ENCODE data around the gene ZNF75A. TPM values are rescaled to one million over a fixed set of nuclear protein-coding genes. Genes with fewer than 3 reads are reported as not detected.
A peak's percentile ranks its signal among the peaks of the same experiment; 100 is the strongest.

ZNF75A gene
- total RNA-seq, 1 experiment from 2014 or later = 17.6 TPM

DNA sequence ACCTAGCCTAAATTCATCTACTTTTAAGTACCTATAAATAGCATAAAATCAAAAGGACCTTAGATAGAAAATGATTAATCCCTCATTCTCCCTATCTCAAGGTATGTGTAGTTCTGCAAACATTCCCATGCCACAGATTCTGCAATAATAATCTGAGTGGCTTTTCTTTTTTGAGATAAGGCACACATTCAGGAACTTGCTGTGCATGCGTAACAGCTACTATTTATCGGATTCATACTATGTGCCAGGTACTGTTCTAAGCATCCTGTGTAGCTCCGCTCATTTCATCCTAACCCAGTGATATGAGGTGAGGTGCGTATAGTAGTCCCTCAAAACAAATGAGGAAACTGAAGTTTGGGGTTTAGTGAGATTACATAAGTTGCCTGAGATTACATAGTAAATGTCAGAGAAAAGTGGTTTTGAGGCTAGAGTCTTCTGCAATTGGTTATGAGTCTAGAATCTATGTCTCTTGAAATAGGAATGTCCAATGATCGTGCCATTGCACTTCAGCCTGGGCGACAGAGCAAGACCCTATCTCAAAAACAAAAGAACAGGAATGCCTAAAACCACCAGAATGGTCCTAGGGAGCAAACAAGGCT, 24.0 kb upstream of the ZNF75A start:
- H3K4me1 ChIP-seq = peaks cover 3% of the 10 kb centered on the region; the same call in 1 of the 2 replicates
- no peaks in the 10 kb centered on the region for H3K9me3 ChIP-seq (replicated peaks)
- no peak for DNase-seq
- peaks cover 13% of the 10 kb centered on the region for H3K36me3 ChIP-seq
- no peaks in the 10 kb centered on the region for H3K27me3 ChIP-seq
- no peak overlapping the region for H3K4me3 ChIP-seq
- H3K27ac ChIP-seq = no peak overlapping the region

DNA sequence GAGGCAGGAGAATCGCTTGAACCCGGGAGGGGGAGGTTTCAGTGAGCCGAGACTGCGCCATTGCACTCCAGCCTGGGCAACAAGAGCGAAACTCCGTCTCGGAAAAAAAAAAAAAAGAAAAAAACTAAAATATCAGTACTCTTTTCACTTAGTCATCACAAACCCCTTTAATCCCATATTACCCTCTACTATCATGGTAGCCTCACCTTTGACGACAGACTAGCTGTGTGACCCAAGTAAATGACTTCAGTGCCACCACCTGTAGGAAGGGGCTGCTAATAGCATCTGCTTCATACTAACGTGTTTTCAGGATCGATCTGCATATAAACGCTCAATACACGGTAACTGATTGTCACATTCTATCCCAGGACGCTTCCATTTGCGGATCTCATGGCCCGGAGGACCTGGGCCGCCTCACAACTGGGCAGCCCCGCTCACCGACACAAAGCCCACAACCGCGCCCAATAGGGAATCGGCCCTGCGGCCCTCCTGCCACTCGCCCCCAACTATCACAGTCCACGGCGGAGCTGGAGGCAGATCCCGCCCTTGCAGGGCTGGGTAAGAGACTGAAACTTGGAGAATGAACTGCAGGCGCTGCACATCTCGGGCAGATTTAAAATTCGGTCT, 23.1 kb upstream of the ZNF75A start:
- Histone ChIP-seq H3K4me3 (peak overlapping the region; percentile 80), H3K9me3 (replicated peaks) (no peaks in the 10 kb centered on the region), H3K27me3 (no peaks in the 10 kb centered on the region), H3K27ac (peak overlapping the region; percentile 97), H3K36me3 (peaks cover 21% of the 10 kb centered on the region), H3K4me1 (peaks cover 3% of the 10 kb centered on the region; the same call in 1 of the 2 replicates)
- peak; percentile 82 to 85 for DNase-seq

DNA sequence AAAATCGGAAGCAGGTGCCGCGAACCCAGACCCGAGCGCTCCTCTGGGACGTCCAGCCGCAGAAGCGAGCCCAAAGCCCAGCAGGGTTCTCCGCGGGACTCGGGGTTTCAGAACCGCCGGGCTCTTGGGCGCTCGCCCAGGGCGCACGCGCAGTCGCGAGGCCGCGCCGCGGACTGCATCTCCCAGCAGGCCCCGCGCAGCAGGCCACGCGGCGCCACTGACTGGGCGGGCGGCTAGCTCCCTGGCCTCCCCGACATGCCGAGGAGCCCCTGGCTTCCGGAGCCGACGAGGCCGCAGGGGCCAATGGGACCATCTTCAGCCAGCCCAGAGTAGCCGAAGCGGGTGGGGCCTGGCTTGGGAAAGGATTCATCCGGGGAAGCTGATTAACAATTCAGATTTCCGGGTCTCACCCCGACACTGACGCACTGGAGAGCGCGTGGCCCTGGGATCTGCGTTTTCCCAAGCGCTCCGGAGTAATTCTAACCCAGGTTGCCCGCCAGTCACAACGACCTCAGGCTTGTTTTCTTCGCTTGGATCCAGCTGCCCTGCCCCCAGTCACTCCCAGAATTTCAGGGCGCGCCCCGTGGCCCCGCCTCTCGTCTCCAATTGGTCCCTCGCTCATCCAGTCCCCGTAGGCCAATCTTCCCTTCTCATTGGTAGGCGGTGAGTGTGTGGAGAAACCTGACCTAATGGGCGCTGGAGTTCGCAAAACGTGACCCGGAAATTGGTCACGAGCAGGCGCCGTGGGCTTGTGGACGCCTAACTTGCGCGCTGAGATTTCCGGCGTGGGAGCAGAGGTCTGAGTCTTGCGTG, 22.4 kb upstream of the ZNF75A start, which contains the start of gene ZNF263:
ZNF263 (plus strand) TSS at position 762 of the 813 bp plus-strand sequence. CDS start 328 bp downstream, outside the sequence.
- Histone ChIP-seq H3K27ac (peak within 1 kb of the TSS; percentile 97), H3K4me3 (peak within 1 kb of the TSS; percentile 80), H3K9me3 (replicated peaks) (no peaks in the 10 kb centered on the region; the same call in 1 of the 2 replicates), H3K36me3 (peaks cover 28% of the 10 kb centered on the region), H3K27me3 (no peaks in the 10 kb centered on the region), H3K4me1 (peaks cover 3% of the 10 kb centered on the region; the same call in 1 of the 2 replicates)
- peak; percentile 96 to 97 for DNase-seq

DNA sequence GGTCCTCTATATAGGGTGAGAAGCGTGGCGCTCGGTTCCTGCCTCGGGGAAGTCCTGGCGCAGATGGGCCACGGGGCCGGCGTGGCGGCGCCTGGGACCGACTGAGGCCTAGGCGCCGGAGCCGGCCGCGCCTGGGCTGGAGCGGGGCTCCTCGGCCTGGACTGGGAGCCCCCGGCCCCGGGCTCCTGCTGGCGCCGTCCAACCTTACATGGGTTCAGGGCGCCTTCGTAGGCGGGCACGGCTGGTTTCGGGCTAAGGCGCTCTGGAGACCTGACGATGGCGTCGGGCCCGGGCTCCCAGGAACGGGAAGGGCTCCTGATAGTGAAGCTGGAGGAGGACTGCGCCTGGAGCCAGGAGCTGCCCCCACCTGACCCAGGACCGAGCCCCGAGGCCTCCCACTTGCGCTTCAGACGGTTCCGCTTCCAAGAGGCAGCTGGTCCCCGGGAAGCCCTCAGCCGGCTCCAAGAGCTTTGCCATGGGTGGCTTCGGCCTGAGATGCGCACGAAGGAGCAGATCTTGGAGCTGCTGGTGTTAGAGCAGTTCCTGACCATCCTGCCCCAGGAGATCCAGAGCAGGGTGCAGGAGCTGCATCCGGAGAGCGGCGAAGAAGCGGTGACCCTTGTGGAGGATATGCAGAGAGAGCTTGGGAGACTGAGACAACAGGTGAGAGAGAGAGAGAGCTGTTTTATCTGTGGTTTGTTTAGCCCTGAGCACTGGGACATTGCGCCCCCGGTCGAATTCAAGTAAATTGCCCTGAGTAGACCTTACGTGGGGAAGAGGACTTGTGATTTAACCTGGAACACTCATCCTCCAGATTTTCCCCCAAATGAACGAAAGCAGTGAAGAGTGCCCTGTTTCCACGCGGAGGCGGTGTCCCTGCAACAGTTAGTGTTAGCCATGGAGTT, 21.5 kb upstream of the ZNF75A start:
- Histone ChIP-seq H3K36me3 (peaks cover 35% of the 10 kb centered on the region), H3K4me1 (peaks cover 3% of the 10 kb centered on the region; the same call in 1 of the 2 replicates), H3K4me3 (peak overlapping the region; percentile 80), H3K9me3 (replicated peaks) (peaks cover under 1% of the 10 kb centered on the region; the same call in 1 of the 2 replicates), H3K27ac (peak overlapping the region; percentile 97), H3K27me3 (no peaks in the 10 kb centered on the region)
- DNase-seq = no peak

DNA sequence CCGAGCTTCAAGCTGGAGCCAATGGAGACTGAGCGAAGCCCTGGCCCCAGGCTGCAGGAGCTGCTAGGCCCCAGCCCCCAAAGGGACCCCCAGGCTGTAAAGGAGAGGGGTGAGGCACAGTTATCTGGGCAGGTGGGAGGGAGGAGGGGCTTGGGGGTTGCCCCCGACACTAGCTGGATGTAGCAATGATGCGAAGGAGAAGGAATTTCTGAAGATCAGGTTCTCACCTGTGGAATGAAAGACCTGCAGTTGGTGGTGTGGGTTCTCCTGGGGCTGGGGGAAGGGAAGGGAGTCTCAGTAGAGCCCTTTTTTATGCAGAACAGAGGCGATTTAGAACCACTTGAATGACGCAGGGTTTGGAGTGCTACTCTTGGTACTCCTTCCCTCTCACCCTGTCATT, 20.2 kb upstream of the ZNF75A start:
- no peak overlapping the region; the same call in 1 of the 2 replicates for H3K4me3 ChIP-seq

DNA sequence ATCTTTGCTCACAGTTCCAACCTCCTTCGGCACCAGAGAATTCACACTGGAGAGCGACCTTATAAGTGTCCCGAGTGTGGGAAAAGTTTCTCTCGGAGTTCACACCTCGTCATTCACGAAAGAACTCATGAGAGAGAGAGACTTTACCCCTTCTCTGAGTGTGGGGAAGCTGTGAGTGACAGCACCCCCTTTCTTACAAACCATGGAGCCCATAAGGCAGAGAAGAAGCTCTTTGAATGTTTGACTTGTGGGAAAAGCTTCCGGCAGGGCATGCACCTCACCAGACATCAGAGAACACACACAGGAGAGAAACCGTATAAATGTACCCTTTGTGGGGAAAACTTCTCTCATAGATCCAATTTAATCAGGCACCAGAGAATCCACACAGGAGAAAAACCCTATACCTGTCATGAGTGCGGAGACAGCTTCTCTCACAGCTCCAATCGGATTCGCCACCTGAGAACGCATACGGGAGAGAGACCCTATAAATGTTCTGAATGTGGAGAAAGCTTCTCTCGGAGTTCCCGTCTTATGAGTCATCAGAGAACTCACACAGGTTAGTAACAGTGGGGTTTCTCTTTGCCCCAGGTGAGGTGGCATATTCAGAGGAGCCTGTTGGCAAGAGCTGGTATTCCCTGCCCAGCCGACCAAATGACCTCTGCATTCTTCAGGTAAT, 15.2 kb upstream of the ZNF75A start:
- H3K36me3 ChIP-seq = peaks cover 89% of the 10 kb centered on the region
- H3K9me3 ChIP-seq (replicated peaks) = peaks cover 15% of the 10 kb centered on the region
- H3K27me3 ChIP-seq = no peaks in the 10 kb centered on the region
- H3K4me3 ChIP-seq = no peak overlapping the region
- H3K27ac ChIP-seq = no peak overlapping the region
- H3K4me1 ChIP-seq = peaks cover under 1% of the 10 kb centered on the region; the same call in 1 of the 2 replicates
- no peak for DNase-seq

More for the DNA sequence above, 20.2 kb upstream of the ZNF75A start:
- peaks cover 49% of the 10 kb centered on the region for H3K36me3 ChIP-seq
- no peaks in the 10 kb centered on the region for H3K27me3 ChIP-seq
- H3K27ac ChIP-seq = no peak overlapping the region
- H3K9me3 ChIP-seq (replicated peaks) = peaks cover 9% of the 10 kb centered on the region
- DNase-seq = no peak
- peaks cover 3% of the 10 kb centered on the region; the same call in 1 of the 2 replicates for H3K4me1 ChIP-seq

DNA sequence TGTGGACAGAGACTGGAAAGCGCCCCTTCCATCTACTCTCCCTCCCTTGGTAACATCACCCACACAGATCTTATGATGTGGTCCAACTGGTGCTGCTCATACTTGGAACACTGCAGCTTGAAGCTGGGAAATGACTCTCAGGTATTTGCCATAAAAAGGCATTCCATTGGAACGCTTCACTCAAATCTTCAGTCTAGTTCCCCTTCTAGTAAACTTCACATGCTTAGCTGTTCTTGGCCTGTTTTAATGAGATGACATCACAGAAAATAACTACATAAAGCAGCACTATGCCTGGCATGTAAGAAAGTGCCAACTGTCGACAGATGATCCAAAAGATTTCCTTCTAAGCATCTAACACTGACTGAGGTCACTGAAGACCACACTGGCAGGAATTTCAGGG, 12.7 kb upstream of the ZNF75A start:
- Histone ChIP-seq H3K4me1 (no peaks in the 10 kb centered on the region), H3K36me3 (peaks cover 70% of the 10 kb centered on the region), H3K9me3 (replicated peaks) (peaks cover 19% of the 10 kb centered on the region), H3K27me3 (no peaks in the 10 kb centered on the region), H3K27ac (no peak overlapping the region), H3K4me3 (no peak overlapping the region)
- DNase-seq = no peak

DNA sequence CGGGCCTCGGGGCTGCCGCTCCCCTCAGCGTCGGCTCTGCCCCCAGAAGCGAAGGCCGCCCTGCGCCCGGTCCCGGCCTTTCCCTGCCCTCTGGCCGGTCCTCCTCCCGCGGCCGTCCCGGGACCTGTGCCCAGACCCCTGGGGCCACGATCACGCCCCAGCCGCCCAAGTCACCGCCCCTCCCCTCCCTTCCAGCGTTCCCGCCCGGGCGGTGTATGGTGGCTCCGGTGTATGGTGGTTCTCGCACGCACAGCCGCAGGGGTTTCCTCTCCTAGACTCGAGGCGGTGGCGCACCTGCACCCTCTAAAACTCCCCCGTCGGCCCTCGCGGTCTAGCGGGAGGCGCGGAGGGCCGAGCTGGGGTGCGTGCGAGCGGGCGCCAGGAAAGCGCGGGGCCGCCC, 10.1 kb upstream of the ZNF75A start:
- Histone ChIP-seq H3K36me3 (peaks cover 55% of the 10 kb centered on the region), H3K27ac (no peak overlapping the region), H3K4me1 (no peaks in the 10 kb centered on the region), H3K4me3 (no peak overlapping the region), H3K9me3 (replicated peaks) (peaks cover 9% of the 10 kb centered on the region), H3K27me3 (no peaks in the 10 kb centered on the region)
- DNase-seq = no peak

DNA sequence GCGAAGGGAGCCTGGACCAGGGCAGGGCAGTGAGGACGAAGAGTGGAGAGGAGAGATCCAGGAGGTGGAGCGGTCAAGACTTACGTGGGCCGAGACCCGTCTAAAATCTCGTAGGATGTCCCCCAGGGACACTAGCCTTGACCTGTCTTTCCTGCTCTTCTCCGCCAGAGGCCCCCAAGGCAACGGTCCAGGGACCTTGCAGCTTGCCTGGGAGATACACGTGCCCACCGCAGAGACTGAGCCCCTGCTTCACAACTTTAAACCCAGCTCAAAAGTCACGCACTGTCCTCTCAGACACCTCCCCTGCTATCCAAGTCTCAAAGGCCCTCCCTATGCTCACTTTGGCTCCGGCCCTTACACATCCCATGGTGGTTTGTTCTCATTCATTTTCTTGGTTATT, 9.5 kb upstream of the ZNF75A start:
- peaks cover 51% of the 10 kb centered on the region for H3K36me3 ChIP-seq
- no peaks in the 10 kb centered on the region for H3K4me1 ChIP-seq
- H3K27ac ChIP-seq = no peak overlapping the region
- no peak overlapping the region for H3K4me3 ChIP-seq
- peaks cover 7% of the 10 kb centered on the region for H3K9me3 ChIP-seq (replicated peaks)
- DNase-seq = no peak
- no peaks in the 10 kb centered on the region for H3K27me3 ChIP-seq

DNA sequence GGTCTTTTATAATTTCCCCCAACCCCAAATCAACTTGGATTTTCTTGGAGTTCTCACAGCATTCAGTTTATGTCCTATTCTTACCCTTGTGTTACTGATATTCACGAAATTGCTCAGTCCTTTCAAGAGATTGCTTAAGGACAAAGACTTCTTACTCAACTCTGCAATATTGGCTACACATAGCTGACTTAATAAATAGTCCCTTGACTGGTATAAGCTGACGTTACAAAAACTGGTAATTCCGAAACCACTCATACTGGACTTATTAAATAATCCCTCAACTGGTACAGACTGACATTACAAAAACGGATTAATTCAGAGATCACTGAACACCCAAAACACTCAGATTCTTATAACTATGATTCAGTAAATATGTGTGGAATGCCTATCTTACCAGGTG, 927 bp upstream of the ZNF75A start:
- DNase-seq = no peak
- Histone ChIP-seq H3K27ac (no peak overlapping the region; the same call in 1 of the 2 replicates), H3K9me3 (replicated peaks) (no peaks in the 10 kb centered on the region), H3K4me3 (peak overlapping the region; percentile 75), H3K36me3 (peaks cover 23% of the 10 kb centered on the region), H3K4me1 (no peaks in the 10 kb centered on the region), H3K27me3 (no peaks in the 10 kb centered on the region)

DNA sequence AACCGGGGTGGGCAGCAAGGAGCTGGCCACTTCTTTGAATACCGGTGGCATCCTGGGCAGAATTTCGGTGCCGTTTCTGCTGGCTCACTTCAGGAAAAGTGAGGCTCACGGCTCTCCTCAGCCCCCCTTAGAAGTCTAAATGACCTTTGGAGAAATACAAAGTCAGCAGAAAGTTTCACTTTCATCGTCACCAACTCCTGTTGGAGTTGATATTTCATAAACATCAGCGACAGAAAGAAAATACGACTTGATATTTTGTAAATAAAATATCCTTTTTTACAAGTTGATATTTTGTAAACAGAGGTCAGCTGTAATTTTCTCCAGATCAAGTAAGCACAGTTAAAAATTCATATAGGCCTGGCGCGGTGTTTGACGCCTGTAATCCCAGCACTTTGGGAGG, 781 bp downstream of the ZNF75A start:
- DNase-seq = no peak
- peak overlapping the region; percentile 75 for H3K4me3 ChIP-seq
- H3K27me3 ChIP-seq = no peaks in the 10 kb centered on the region
- no peaks in the 10 kb centered on the region for H3K4me1 ChIP-seq
- H3K9me3 ChIP-seq (replicated peaks) = no peaks in the 10 kb centered on the region
- H3K36me3 ChIP-seq = peaks cover 14% of the 10 kb centered on the region
- H3K27ac ChIP-seq = peak overlapping the region; percentile 86

DNA sequence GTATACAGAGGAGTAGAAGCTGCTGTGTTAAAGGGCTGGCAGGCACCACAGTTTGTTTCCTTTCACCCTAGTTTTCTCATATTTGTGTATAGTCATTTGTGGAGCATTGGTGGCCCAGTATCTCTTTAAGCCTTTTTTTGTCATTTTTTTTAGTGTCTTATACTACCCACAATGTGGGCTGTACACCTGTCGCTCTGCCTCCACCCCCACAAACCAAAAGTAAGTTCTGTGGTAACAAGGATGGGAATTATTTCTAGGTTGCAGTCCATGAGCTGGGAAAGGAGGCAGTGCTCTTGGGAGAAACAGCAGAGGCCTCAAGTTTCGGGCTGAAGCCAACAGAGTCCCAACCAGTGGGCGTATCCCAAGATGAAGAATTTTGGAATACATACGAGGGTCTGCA, 6.2 kb downstream of the ZNF75A start:
- Histone ChIP-seq H3K27ac (no peak overlapping the region), H3K36me3 (peaks cover 12% of the 10 kb centered on the region), H3K27me3 (no peaks in the 10 kb centered on the region), H3K4me1 (no peaks in the 10 kb centered on the region), H3K9me3 (replicated peaks) (peaks cover 5% of the 10 kb centered on the region; the same call in 1 of the 2 replicates), H3K4me3 (no peak overlapping the region)
- peak in 1 of 2 experiments; percentile 13 for DNase-seq

DNA sequence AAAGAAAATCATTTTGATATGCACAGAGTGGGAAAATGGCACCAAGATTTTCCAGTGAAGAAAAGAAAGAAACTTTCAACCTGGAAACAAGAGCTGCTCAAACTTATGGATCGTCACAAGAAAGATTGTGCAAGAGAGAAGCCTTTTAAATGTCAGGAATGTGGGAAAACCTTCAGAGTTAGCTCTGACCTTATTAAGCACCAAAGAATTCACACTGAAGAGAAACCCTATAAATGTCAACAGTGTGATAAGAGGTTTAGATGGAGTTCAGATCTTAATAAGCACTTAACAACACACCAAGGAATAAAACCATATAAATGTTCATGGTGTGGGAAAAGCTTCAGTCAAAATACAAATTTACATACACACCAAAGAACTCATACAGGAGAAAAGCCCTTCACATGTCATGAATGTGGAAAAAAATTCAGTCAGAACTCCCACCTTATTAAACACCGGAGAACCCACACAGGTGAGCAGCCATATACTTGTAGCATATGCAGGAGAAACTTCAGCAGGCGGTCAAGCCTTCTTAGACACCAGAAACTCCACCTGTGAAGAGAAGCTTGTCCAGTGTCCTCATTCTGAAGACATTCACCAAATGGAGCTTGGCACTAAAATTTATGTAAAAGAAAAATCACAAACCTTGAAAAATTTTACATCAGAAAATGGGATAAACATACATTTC, 12.2 kb downstream of the ZNF75A start:
- no peak overlapping the region for H3K4me3 ChIP-seq
- H3K36me3 ChIP-seq = peaks cover 25% of the 10 kb centered on the region
- H3K27ac ChIP-seq = no peak overlapping the region
- no peaks in the 10 kb centered on the region for H3K27me3 ChIP-seq
- H3K9me3 ChIP-seq (replicated peaks) = peaks cover 20% of the 10 kb centered on the region
- H3K4me1 ChIP-seq = no peaks in the 10 kb centered on the region
- DNase-seq = no peak
